Brain pericyte (primary cell): ENCODE data around the gene GMFB.

Experiments
- DNase-seq: peaks from one replicate; pipeline ENCODE4 v3.0.0-alpha.2; 2012; ENCODE audit warnings: low read depth, low spot score

The GMFB gene

DNA sequence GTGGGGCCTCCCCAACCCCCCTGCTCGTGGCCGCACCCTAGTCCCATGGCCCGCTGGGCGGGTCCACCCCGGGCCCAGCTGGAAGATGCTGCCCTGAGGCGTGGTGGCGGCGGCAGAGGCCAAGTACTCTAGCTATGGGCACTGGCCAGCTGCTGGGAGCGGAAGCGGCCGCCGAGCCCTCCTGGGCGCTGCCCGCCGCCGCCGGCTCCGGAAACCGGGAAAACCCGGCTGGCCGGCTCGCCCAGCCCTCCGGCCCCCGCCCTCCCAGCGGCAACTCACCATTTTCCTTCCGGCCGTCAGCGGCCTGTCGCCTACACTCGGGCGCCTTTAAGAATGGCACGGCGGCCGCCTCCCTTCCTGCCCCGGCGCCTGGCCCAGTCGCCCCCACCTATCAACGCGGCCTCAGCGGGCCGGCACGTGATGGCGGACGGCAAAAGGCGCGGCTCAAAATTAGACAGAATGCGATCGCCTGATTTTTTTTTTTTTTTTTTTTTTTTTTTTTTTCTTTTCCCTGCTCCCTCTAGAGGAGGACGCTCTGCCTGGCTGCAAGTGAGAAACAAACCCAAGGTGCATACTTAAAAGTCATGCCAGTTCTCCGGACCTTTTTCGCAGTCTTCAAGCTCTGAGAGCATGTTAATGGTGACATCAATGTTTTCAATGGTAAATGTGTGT, at the start of gene GMFB:
TSS of gene GMFB (minus strand) at position 335 of the 672 bp plus-strand sequence. CDS start at position 282, 53 bp downstream.
- peak; percentile 67 for DNase-seq

DNA sequence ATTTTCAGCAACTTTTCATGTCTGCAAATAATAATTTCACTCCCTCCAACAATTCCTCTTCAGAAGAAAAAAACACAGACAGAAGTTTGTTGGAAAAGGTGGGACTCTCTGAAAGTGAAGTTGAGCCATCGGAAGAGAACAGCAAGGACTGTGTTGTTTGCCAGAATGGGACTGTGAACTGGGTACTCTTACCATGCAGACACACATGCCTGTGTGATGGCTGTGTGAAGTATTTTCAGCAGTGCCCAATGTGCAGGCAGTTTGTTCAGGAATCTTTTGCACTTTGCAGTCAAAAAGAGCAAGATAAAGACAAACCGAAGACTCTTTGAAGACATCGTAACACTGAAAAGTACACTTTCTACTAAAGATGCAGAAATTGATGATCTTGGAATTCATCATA, 49.3 kb upstream of the GMFB start:
- no peak for DNase-seq

DNA sequence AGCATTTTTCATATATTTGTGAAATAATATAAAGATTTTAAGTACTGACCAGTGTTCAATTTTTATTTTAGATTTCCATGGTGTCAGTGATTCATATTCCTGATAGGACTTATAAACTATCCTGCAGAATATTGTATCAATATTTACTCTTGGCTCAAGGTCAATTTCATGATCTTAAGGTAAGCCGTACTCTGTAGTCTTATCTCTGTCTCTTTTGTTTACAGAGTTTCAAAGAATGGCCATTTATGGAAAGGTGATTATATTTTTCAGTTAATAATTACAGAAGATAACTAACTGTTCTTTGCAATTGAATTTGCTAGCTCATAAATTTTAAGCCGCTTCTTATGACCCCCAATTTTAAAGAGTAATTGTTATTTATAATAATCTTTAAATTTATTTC, 48.9 kb upstream of the GMFB start:
- DNase-seq = no peak

DNA sequence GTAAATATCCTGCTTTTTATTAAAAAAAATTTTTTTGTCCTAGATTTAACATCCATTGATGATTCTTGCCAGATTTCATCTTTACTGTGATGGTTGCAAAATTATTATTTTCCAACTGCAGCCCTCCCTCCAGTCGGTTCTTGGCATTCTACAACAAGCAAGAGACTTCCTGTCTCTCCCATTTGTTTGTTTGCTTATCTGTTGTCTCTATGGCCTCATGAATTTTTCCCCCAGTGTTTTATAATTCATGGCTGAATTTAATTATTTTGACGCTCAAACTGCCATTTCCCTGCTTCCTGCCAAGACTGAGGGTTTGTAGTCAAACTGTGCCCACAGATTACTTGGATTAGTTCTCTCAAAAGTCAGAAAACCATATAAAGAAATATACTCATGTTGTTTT, 46.9 kb upstream of the GMFB start:
- no peak for DNase-seq

DNA sequence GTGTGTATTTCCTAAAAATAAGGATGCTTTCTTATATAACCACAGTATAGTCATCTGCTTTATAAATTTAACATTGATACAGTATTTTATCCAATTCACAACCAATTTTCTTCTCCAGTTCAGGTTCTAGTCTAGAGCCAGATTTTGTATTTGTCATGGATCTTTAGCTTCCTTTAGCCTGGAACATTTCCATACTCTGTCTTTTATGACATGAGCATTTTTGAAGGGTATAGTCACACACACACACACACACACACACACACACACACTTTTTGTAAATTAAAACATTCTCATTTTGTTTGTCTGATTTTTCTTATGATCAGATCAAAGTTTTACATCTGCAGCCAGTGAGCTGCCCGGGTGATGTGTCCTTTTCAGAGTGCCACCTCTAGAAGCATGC, 46.3 kb upstream of the GMFB start:
- DNase-seq = no peak

DNA sequence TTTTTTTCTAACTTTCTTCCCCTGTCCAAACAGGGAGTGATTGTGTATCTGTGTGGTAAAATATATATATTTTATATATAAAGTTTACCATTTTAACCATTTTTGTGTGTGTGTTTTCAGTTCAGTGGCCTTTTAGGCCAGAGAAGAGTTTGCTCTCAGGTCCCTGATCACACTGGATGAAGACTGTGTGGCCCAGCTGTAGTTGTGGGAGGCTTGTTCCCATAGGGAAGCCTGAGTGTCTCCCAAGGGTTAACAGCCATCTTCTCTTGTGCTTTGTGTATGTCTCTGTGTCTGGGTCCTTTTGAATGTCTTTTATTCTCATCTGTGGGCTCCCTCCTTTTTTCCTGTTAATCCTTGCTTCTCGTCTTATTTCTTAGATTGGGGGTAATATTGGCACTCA, 44.3 kb upstream of the GMFB start:
- no peak for DNase-seq

DNA sequence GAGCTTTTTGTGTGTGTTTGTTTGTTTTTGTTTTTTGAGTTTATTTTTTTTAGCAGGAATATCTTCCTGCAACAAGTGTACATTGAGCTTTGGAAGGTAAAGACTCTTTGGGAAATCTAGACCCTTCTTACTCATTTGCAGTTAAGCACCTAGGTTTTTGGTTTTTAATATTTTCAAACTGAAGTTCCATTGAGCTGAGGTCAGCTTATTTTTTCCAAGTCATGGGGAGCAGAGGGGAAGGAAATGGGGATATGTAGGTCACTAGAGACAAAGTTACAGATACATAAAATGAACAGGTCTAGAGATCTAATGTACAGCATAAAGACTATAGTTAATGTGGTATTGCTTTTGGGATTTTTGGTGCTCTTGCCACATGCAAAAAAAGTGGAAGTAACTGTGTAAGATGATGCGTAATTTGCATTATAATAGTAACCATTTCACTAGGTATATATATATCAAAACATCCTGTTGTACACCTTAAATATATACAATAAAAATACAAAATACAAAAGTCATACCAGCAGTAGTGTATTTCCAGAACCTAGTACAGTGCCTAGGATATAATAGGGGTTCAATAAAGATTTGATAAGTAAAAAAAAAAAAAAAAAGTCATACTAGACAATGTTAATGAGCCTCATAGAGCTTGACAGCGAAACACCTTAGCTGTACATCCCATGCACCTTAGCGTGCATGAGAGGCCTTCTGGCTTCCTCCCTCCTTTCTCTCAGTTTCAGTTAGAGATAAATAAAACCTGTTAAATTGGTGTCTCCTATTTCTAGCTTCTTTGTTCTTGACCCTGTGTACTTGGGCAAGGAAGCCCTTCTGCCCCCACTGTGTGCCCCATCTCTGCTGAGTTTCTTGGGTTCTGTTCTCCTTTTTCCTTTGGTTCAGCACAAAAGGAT, 43.6 kb upstream of the GMFB start:
- no peak for DNase-seq

DNA sequence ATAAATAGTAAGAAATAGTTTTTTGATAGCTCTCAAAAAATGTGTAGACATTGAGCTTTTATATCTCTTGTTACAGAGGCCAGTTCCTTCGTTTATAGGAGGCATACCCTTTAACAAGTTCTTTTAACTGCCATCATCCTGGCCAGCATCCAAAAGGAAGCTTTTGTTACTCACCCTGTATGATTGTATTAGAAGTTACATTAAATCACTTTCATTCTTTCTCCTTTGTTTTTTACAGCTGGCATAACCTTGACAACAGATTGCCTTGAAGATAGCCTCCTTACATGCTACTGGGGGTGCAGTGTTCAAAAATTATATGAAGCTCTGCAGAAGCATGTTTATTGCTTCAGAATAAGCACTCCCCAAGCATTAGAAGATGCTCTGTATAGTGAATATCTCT, 41.0 kb upstream of the GMFB start:
- no peak for DNase-seq

DNA sequence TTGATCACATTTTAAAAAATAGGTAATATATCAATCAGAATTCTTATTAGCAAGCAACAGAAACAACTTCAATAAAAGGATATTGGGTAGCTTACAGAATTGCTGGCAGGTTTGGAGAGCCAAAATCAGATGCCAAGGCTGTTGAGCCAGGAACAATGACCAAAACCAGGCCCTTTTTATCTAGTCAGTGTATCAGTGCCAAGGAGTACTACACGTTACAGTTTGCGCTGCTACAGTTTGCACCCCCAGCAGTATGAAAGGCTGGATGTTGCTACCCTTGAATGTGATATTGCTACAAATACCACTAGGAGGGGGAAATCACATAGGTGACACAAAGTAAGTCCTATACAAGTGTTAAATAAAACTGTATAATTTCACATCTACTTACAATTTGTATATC, 40.2 kb upstream of the GMFB start:
- no peak for DNase-seq

DNA sequence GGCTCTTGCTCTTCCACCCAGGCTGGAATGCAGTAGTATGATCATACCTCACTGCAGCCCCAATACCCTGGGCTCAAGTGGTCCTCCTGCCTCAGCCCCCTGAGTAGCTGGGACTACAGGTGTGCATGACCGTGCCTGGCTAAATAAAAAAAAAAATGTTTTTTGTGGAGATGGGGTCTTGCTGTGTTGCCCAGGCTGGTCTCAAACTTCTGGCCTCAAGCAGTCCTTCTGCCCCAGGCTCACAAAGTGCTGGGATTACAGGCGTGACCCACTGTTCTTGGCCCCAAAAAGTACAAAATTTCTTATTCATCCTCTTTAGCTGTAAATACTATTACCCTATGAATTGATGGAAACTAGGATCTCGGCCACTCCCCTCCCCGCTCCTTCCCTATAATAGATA, 35.6 kb upstream of the GMFB start:
- no peak for DNase-seq

DNA sequence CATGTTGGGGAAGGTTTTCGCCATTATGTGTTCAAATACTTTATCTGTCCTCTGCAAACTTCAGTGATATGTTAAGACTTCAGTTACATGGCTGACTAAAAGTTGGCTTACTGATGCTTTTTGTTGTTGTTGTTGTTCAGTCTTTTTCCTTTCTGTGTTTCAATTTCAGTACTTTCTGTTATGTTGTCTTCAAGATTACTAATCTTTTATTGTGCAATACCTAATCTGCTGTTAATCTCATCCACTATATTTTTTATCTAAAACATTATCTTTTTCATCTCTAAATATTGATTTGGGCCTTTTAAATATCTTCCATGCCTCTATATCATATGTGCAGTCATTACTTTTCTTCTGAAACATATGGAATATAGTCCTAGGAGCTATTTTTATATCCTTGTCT, 27.9 kb upstream of the GMFB start:
- DNase-seq = no peak

DNA sequence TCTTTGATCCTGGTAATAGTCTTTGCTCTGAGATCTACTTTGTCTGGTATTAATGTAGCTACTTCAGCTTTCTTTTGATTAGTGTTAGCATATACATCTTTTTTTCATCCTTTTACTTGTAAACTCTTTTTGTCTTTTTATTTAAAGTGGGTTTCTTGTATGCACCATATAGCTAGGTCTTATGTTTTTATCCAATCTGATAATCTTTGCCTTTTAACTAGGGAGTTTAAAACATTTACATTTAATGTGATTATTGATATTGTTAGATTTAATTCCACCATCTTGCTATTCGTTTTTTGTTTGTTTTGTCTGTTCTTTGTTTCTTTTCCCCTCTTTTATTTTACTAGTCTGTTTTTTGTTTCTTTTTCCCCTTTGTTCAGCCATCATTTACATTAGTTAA, 26.9 kb upstream of the GMFB start:
- DNase-seq = no peak

DNA sequence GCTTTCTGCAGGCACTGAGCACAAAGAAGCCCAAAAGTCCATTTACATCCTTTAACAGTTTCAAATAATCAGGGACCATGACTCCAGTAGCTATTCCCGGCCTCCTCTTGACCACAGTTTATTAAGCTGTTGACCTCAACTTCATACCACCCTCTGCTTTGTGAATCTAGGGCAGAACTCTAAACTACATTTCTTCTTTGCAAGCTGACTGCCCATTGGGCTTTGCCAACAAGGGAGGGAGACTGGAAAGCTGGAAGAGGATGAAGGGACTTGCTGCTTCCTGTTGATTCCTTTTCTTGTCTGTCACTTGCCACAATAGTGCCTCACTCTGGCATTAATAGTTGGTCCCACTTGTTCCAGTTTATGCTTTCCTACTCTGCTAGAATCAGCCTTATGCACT, 23.6 kb upstream of the GMFB start:
- DNase-seq = no peak

DNA sequence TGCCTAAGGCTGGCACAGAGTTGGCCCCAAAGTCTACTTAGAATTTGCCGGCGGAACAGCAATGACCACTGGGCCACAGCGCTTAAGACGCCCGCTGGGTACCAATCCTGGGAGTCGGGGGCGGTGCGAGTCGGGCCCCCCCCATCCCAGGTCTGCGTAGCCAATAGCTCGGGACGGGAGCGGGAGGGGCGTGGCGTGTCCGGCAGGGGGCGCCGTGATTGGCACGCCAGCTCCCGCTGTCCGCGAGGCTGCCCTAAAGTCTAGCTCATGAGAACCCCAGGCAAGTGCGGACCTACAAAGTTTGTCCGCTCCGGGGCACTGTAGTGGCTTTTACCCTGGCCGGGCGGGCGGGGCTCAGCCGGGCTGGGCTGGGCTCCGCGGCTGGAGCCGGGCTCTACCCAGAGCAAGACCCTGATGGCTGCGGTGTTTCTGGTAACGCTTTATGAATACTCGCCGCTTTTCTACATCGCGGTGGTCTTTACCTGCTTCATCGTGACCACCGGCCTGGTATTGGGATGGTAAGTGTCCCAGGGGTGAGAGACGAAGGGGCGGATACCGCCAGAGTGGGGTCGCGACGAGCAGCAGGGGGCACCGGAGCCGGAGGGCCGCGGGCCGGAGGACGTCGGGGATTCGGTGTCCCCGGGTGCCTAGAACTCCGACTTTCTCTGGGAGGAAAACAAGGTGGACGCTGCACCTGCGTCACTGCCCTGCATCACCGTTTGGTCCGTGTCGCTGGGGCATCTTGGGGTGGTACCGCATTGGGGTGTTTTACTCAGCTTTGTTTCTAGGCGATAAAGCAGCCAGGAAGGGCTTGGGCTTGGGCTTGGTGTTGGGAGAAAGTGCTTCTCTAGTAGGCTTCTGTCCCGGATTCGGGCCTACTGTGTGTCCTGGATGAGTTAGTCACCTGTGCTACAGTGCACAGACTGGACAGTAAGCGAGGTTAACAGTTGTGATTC, 21.0 kb upstream of the GMFB start, which contains the start of gene CGRRF1:
TSS of gene CGRRF1 (plus strand) at position 361 of the 956 bp plus-strand sequence. CDS start at position 415, 54 bp downstream.
- peak; percentile 95 for DNase-seq

DNA sequence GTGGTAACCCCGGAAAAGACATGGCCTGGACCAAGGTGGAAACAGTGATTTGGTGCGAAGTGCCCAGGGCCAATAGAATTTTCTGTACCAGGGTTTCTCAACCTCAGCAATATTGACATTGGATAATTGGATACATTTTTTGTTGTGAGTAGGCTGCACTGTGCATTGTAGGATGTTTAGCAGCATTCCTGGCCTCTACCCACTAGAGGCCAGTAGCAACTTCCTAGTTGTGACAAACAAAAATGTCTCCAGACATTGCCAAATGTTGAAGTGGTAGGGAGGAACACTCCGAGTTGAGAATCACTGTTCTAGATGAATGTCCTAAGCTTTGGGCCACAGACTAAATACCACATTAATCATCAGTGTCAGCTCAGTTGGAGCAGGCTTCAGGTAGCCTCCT, 14.7 kb upstream of the GMFB start:
- no peak for DNase-seq

DNA sequence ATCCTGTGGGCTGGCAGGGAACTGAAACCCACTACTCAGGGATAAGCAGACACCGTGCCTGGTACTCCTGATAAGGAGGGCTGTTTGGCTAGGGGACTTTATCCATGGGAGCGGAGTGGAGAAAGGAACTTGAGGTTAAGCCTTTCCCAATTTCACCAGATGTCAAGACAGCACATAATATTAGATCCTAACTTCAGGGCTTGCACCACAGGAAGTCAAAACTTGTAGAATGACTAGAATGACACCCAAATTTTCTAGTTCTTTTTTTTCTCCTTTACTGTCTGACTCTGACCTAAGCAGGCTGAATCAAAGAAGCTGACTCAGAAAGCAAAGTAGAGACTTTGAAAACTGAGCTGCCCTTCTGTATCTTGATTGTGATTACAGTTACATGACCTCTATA, 13.8 kb upstream of the GMFB start:
- DNase-seq = no peak

DNA sequence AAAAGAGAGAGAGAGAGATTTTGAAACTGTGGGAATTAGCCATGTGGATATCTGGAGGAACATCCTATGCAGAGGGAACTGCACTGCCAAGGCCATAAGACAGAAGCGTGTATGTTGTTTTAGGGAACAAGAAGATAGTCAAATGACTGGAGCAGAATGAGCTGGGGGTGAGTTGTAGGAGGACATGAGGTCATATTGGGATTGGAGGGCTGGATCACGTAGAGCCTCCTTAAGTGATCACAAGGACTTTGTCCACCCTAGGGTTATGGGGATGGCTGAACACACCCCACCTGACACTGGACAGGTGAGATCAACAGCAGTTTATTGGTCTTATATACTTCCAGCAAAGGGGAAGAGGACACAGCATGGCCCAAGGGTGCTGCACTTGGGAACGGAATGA, 12.7 kb upstream of the GMFB start:
- no peak for DNase-seq

DNA sequence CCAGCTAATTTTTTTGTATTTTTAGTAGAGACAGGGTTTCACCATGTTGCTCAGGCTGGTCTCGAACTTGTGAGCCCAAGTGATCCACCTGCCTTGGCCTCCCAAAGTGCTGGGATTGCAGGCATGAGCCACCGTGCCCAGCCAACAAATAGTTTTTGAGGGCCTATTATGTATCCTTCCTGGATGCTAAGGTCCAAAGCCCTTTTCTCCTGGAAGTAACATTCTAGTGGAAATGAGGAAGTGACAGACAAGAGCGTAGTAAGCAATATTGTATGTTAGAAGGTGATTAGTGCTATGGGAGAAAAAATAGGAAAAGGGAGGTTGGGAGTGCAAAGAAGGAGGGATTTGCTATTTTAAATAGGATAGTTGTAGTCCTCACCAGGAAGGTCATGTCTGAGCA, 12.0 kb upstream of the GMFB start:
- DNase-seq = no peak

DNA sequence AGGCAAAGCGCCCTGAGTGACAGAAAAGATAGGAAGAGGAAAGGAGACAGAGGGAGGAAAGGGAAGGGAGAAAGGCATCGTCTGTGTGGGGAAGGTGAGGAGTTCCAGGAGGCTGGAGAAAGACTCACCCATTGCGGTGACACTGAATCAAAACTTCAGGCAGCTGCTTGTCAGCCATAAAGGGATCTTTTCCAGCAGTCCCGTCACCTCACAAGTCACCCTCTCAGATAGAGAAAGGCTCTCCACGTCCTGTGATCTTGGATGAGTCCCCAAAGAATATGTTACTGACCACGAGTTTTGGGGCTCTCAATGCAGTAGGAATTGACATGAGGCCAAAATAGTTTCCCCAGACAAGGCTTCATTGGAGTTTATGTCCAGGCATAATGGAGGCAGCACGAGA, 9.8 kb upstream of the GMFB start:
- DNase-seq = no peak

DNA sequence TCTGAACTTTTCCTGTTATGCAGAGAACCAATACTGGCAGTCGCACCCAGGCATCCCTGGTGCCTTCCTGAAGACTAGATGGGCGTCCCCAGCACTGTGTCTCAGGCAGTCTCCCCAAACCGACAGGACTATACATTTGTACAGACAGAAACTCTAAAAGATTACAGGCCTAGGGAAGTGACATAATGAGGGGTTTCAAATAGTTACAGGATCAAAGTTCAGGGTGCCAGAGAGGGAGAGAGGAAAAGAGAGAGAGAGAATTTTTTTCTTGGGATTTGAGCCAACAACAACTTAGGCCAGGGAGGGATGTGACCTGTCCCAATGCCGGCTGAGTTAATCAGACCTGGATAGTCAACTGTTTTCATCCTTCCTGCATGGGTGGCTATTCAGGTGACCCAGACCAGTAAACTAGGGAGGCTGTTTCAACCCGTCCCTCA, 9.3 kb upstream of the GMFB start:
- no peak for DNase-seq

DNA sequence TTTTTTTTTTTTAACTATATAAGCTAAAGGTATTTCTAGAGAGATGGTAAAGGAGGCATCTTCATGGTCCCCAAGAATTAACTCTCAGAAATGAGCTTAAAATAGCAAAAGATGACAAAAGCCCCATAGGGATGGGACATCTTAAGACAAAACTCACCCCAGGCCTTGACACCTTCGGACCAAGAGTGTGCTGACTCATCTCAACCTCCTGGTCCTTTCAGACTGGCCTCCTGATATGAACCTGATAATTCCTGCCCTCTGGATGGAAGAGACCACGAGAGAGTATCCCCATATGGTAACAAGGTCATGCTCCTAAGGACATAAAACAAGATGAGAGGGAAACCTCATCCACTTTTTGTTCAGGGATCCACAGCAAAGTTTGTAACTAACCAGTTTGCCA, 8.4 kb upstream of the GMFB start:
- DNase-seq = no peak

DNA sequence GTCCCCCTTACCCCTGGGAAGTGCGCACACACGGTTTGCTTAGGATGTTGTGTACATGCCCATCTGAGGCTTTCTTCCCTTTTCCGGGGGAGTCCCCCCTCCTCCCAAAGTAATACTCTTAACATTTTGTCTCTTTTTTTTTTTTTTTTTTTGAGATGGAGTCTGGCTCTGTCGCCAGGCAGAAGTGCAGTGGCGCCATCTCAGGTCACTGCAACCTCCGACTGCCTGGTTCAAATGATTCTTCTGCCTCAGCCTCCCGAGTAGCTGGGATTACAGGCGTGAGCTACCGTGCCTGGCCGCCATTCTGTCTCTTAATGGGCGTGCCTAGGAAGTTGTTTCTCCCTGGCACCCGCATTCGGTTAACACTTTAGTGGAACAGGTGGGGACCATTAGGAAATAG, 4.5 kb upstream of the GMFB start:
- DNase-seq = no peak
